Activated naive CD8-positive, alpha-beta T cell (primary cell): ENCODE data around the gene EID2.
A peak's percentile ranks its signal among the peaks of the same experiment; 100 is the strongest.

Experiments used
- H3K27ac Mint-ChIP-seq: one replicate; pipeline ENCODE4 v1.8.0; 2021; ENCODE audit warnings: mixed read lengths
- H3K27me3 Mint-ChIP-seq: one replicate; pipeline ENCODE4 v1.8.0; 2021; ENCODE audit warnings: mixed read lengths
- H3K36me3 Mint-ChIP-seq: one replicate; pipeline ENCODE4 v1.8.0; 2021; ENCODE audit warnings: mixed read lengths
- H3K4me1 Mint-ChIP-seq: one replicate; pipeline ENCODE4 v1.8.0; 2021; ENCODE audit warnings: low read depth, mixed read lengths
- H3K4me3 Mint-ChIP-seq: one replicate; pipeline ENCODE4 v1.8.0; 2021; ENCODE audit warnings: mild to moderate bottlenecking, mixed read lengths
- H3K9me3 Mint-ChIP-seq: one replicate; pipeline ENCODE4 v1.8.0; 2021; ENCODE audit warnings: low read depth, mixed read lengths

Gene EID2

DNA sequence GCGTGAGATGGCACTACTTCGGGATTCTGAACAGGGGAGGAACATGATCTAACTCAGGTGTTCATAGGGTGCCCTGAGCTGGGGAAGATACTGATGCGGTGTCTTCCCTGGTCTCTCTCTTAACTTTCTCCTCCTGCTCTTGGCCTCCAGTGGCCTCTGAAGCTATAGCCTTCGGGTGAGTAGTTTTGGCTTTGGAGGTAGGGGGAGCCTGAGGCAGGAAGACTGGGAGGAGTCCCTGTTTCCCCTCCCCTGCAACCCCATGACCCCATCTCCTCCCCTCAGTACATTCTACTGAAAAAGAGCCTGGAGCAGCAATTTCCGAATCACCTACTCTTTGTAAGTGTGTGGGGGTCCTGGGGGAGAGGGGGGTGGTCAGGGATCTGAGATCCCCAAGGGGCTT, 21.5 kb downstream of the EID2 start:
- Mint-ChIP-seq H3K27ac (no peak overlapping the region), H3K27me3 (peaks cover 15% of the 10 kb centered on the region), H3K9me3 (no peaks in the 10 kb centered on the region), H3K4me1 (peaks cover 9% of the 10 kb centered on the region), H3K4me3 (no peak overlapping the region), H3K36me3 (no peaks in the 10 kb centered on the region)

DNA sequence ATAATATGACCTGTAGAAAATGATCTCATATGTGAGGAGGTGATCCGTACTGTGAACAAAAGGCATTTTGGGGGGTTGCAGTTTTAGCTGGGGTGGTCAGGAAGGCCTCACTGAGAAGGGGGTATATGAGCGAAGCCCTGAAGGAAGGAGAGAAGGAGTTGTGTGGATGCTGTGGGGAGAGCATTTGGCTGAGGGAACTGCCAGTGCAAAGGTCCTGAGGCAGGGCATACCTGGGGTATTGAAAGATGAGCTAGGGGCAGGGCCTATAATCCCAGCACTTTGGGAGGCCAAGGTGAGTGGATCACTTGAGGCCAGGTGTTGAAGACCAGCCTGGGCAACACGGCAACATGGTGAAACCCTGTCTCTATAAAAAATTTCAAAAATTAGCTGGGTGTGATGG, 22.5 kb downstream of the EID2 start:
- H3K9me3 Mint-ChIP-seq: no peaks in the 10 kb centered on the region
- H3K4me3 Mint-ChIP-seq: peak overlapping the region; percentile 38
- H3K36me3 Mint-ChIP-seq: no peaks in the 10 kb centered on the region
- peaks cover 9% of the 10 kb centered on the region for H3K4me1 Mint-ChIP-seq
- H3K27ac Mint-ChIP-seq: no peak overlapping the region
- peaks cover 19% of the 10 kb centered on the region for H3K27me3 Mint-ChIP-seq

DNA sequence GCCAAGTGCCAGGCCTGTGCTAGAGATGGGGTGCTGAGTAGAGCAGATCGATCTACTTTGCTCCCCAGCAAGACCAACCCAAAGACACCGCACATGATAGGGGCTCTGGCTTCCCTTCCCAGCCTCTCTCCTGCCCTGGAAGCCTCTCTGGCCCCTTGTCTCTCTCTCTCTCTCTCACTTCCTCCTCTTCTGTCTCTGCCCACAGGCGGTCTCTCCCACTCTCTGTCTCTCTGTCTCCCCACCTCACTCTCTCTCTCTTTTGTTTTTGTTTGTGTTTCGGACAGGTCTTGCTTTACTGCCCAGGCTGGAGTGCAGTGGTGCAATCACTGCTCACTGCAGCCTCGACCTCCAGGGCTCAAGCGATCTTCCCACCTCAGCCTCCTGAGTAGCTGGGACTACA, 23.7 kb downstream of the EID2 start:
- Mint-ChIP-seq H3K9me3 (no peaks in the 10 kb centered on the region), H3K4me1 (peaks cover 9% of the 10 kb centered on the region), H3K4me3 (peak overlapping the region; percentile 79), H3K27me3 (peaks cover 19% of the 10 kb centered on the region), H3K36me3 (no peaks in the 10 kb centered on the region), H3K27ac (peak overlapping the region; percentile 28)

DNA sequence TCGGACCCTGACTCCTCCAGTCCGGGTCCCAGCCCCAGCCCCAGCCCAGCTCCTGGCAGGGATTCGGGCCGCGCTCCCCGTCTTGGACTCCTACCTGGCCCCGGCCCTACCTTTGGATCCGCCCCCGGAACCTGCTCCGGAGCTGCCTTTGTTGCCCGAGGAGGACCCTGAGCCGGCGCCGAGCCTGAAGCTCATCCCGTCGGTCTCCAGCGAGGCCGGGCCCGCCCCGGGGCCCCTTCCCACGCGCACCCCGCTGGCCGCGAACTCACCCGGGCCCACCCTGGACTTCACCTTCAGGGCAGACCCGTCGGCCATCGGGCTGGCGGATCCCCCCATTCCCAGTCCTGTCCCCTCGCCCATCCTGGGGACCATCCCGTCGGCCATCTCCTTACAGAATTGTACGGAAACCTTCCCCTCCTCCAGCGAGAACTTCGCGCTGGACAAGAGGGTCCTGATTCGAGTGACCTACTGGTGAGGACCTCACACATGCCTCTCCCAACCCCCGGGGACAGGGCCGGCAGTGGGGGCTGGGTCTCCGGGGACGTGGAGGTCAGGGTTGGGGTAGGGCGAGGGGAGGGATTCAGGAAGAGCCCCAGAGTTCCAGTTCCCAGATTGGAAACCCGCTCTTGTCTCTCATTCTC, 24.3 kb downstream of the EID2 start:
- peak overlapping the region; percentile 83 for H3K4me3 Mint-ChIP-seq
- no peaks in the 10 kb centered on the region for H3K36me3 Mint-ChIP-seq
- peaks cover 19% of the 10 kb centered on the region for H3K27me3 Mint-ChIP-seq
- no peaks in the 10 kb centered on the region for H3K9me3 Mint-ChIP-seq
- no peak overlapping the region for H3K27ac Mint-ChIP-seq
- H3K4me1 Mint-ChIP-seq: peaks cover 9% of the 10 kb centered on the region

DNA sequence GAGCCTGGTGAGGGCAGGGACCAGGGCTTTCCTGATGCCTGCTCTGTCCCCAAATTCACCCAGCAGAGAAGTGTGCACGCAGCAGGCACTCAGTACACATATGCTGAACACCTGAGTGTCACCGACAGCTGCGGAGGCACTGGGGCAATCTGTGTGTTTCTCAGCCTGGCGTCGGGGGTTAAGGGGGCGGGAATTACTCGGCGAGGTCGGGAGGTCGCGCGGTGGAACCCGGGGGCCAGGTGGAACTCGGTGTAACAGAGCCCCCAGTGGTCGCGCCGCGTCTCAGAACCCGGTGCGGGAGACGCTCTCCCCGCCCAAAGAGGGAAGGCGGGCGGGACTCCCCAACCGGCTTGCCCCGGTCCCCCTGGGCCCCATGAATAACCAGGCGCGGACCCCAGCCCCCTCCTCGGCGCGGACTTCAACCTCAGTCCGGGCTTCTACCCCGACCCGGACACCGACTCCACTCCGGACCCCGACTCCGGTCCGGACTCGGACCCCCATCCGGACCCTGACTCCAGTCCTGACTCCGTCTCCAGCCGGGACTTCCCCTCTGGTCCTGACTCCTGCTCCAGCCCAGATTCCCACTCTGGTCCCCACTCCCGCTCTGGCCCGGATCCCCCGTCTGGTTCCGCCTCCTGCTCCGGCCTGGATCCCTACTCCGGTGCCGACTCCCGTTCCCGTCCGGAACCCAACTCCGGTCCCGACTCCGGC, 25.0 kb downstream of the EID2 start, which contains the start of gene SELENOV:
Gene SELENOV (plus strand): TSS at position 300 of the 711 bp plus-strand sequence. CDS start 74 bp downstream, at position 374.
- H3K4me3 Mint-ChIP-seq: peak within 1 kb of the TSS; percentile 83
- peaks cover 19% of the 10 kb centered on the region for H3K27me3 Mint-ChIP-seq
- H3K4me1 Mint-ChIP-seq: peaks cover 9% of the 10 kb centered on the region
- H3K36me3 Mint-ChIP-seq: no peaks in the 10 kb centered on the region
- no peaks in the 10 kb centered on the region for H3K9me3 Mint-ChIP-seq
- no peak within 1 kb of the TSS for H3K27ac Mint-ChIP-seq

DNA sequence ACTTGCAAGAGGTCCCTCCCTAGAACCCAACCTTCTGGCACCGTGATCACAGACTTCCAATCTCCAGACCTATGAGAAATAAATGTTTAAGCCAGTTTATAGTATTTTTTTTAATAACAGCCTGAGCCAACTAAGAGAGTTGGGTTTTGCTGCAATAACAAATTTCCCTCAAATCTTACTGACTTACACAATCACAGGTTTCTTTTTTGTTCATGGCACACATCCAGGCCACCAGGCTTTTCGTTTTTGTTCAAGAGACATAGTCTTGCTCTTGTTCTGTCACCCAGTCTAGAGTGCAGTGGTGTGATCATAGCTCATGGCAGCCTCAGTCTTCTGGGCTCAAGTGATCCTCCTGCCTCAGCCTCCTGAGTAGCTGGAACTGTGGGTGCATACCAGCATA, 27.0 kb downstream of the EID2 start:
- Mint-ChIP-seq H3K4me1 (peaks cover 10% of the 10 kb centered on the region), H3K27ac (no peak overlapping the region), H3K27me3 (peaks cover 24% of the 10 kb centered on the region), H3K4me3 (no peak overlapping the region), H3K36me3 (no peaks in the 10 kb centered on the region), H3K9me3 (no peaks in the 10 kb centered on the region)

DNA sequence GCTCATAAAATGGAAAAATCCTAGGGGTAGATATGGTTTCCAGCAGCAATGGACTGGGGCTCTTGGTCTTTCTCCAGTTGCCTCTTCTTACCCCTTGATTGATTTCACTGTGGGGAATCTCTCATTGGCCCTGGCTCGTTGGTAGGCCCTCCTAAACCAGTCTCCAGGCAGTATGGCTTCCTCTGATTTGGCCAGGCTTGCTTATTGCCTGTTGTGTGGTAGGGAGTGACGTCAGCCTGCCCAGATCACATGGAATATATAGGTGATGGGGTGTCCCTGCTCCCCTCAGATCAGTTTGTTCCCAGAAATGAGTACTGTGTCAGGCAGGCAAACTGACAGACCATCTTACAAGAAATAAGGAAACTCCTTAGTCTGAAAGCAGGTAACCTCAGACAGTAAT, 30.7 kb downstream of the EID2 start:
- Mint-ChIP-seq H3K27me3 (peaks cover 18% of the 10 kb centered on the region), H3K36me3 (no peaks in the 10 kb centered on the region), H3K9me3 (no peaks in the 10 kb centered on the region), H3K4me3 (no peak overlapping the region), H3K27ac (no peak overlapping the region), H3K4me1 (peaks cover 11% of the 10 kb centered on the region)

DNA sequence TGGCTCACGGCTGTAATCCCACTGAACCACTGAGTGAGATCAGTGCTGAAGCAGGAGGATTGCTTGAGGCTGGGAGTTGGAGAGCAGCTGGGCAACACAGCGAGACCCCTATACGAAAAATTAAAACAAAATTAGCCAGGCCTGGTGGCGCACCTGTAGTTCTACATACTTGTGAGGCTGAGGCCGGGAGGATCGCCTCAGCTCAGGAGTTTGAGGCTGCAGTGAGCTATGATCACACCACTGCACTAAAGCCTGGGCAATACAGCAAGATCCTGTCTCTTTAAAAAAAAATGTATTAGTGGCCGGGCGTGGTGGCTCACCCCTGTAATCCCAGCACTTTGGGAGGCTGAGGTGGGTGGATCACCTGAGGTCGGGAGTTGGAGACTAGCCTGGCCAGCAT, 31.3 kb downstream of the EID2 start:
- H3K27ac Mint-ChIP-seq: no peak overlapping the region
- no peaks in the 10 kb centered on the region for H3K36me3 Mint-ChIP-seq
- H3K9me3 Mint-ChIP-seq: no peaks in the 10 kb centered on the region
- peaks cover 12% of the 10 kb centered on the region for H3K4me1 Mint-ChIP-seq
- H3K4me3 Mint-ChIP-seq: peak overlapping the region; percentile 86
- H3K27me3 Mint-ChIP-seq: peaks cover 17% of the 10 kb centered on the region

DNA sequence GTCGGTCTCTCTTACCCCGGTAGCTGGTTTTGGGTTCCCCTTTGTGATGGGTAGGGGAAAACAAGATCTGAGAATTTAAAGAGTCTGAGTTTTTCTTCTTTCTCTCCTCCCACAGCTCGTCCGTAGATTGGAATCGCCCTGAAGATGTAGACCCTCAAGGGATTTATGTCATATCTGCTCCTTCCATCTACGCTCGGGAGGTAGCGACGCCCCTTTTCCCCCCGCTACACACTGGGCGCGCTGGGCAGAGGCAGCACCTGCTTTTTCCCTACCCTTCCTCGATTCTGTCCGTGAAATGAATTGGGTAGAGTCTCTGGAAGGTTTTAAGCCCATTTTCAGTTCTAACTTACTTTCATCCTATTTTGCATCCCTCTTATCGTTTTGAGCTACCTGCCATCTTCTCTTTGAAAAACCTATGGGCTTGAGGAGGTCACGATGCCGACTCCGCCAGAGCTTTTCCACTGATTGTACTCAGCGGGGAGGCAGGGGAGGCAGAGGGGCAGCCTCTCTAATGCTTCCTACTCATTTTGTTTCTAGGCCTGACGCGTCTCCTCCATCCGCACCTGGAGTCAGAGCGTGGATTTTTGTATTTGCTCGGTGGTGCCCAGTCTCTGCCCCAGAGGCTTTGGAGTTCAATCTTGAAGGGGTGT, 32.1 kb downstream of the EID2 start:
- Mint-ChIP-seq H3K27ac (no peak overlapping the region), H3K9me3 (no peaks in the 10 kb centered on the region), H3K4me3 (peak overlapping the region; percentile 86), H3K27me3 (peaks cover 15% of the 10 kb centered on the region), H3K36me3 (no peaks in the 10 kb centered on the region), H3K4me1 (peaks cover 19% of the 10 kb centered on the region)

DNA sequence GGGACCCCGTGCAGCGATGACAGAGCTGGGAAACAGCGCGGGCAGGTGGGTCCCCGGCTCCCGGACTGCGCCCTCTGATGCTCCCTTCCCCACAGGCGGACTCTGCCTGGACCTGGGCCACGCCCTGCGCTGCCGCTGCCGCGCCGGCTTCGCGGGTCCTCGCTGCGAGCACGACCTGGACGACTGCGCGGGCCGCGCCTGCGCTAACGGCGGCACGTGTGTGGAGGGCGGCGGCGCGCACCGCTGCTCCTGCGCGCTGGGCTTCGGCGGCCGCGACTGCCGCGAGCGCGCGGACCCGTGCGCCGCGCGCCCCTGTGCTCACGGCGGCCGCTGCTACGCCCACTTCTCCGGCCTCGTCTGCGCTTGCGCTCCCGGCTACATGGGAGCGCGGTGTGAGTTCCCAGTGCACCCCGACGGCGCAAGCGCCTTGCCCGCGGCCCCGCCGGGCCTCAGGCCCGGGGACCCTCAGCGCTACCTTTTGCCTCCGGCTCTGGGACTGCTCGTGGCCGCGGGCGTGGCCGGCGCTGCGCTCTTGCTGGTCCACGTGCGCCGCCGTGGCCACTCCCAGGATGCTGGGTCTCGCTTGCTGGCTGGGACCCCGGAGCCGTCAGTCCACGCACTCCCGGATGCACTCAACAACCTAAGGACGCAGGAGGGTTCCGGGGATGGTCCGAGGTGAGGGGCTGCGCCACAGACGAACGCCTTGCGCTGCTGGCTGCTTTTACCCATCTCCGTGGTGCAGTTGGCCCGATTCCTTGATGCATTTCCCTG, 32.8 kb downstream of the EID2 start:
- peaks cover 19% of the 10 kb centered on the region for H3K4me1 Mint-ChIP-seq
- H3K4me3 Mint-ChIP-seq: peak overlapping the region; percentile 86
- no peak overlapping the region for H3K27ac Mint-ChIP-seq
- no peaks in the 10 kb centered on the region for H3K9me3 Mint-ChIP-seq
- no peaks in the 10 kb centered on the region for H3K36me3 Mint-ChIP-seq
- peaks cover 15% of the 10 kb centered on the region for H3K27me3 Mint-ChIP-seq

DNA sequence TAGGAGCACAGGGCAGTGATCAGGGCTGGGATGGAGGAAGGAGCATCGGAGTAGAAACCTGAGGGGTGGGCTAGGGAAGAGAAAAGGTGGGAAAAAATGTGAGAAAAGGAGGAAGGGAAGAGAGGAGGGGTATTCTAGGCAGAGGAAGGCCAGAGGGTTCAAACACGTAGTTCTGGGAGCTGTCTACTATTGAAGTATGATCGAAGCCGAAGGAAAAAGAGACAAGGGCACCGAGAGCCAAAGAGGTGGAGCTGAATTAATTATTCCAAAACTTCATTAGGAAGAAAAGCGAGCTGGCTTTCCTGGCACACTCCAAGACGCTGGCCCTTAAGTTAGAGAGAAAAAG, 33.4 kb downstream of the EID2 start:
- Mint-ChIP-seq H3K36me3 (no peaks in the 10 kb centered on the region), H3K27me3 (peaks cover 16% of the 10 kb centered on the region), H3K4me1 (peaks cover 19% of the 10 kb centered on the region), H3K9me3 (no peaks in the 10 kb centered on the region), H3K4me3 (peak overlapping the region; percentile 64), H3K27ac (no peak overlapping the region)

DNA sequence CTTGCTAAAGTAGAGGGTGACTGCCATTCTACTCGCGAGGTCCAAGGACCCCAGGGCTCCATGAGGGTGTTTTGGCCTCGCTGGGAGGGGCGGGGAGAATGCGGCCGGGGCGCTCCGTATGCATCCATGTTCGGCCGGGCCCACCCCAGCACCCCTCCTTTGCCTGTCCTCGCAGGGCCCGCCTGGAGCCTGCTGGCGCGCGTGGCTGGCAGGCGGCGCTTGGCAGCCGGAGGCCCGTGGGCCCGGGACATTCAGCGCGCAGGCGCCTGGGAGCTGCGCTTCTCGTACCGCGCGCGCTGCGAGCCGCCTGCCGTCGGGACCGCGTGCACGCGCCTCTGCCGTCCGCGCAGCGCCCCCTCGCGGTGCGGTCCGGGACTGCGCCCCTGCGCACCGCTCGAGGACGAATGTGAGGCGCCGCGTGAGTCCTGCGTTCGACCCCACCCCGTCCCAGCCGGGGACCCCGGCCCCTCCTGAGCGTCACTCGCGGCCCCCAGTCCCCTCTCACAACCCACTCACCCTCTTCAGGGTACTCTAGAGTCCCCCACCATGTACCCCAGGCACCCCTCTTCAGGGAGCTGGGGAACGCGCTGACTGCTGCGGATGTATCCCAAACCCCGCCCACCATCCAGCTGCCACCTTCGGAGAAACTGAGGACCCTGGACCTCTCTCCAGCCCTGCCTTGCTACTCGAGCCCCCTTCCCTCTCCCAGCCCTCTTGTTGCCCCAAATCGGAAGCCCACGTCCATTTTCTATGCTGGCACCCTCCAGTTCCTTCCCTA, 37.1 kb downstream of the EID2 start:
- H3K36me3 Mint-ChIP-seq: no peaks in the 10 kb centered on the region
- peaks cover 30% of the 10 kb centered on the region for H3K27me3 Mint-ChIP-seq
- no peaks in the 10 kb centered on the region for H3K9me3 Mint-ChIP-seq
- peak overlapping the region; percentile 38 for H3K4me3 Mint-ChIP-seq
- H3K4me1 Mint-ChIP-seq: peaks cover 30% of the 10 kb centered on the region
- H3K27ac Mint-ChIP-seq: no peak overlapping the region

DNA sequence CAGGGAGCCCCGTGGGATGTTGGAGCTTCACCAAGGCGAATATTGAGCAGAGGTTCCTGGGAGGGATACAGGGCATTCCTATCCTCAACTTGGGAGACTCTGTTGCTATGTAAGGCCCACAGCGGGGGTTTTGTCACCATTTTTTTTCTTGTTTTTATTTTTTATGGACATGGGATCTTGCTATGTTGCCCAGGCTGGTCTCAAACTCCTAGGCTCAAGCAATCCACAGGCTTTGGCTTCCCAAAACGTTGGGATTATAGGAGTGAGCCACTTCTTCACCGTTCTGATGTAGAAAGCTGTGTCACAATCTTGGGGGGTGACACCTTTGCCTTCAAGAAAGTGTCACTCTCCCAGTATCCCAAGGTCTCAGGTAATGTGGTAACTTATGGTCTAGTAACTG, 38.6 kb downstream of the EID2 start:
- no peak overlapping the region for H3K27ac Mint-ChIP-seq
- H3K4me1 Mint-ChIP-seq: peaks cover 23% of the 10 kb centered on the region
- peaks cover 27% of the 10 kb centered on the region for H3K27me3 Mint-ChIP-seq
- no peak overlapping the region for H3K4me3 Mint-ChIP-seq
- H3K9me3 Mint-ChIP-seq: no peaks in the 10 kb centered on the region
- no peaks in the 10 kb centered on the region for H3K36me3 Mint-ChIP-seq

DNA sequence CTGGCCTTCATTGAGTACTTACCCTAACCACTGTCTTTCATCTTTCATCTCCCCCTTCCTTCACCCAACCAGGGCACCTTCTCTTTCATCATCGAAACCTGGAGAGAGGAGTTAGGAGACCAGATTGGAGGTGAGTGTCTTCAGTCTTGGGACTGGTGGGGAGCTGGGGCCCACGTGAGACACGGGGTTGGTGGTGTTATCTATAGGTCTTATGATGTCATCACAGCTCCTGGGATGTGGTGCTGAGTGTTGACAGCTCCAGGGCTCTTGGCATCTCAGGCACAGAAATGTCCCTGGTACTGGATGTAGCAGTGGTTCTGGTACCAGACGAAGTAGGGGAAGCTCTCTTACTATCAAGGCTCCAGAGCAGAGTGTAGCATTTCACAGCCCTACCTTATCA, 39.4 kb downstream of the EID2 start:
- H3K4me3 Mint-ChIP-seq: no peak overlapping the region
- H3K27me3 Mint-ChIP-seq: peaks cover 25% of the 10 kb centered on the region

More for the DNA sequence above, 39.4 kb downstream of the EID2 start:
- Mint-ChIP-seq H3K4me1 (peaks cover 22% of the 10 kb centered on the region), H3K36me3 (no peaks in the 10 kb centered on the region), H3K9me3 (no peaks in the 10 kb centered on the region), H3K27ac (no peak overlapping the region)
